H1 (cell line): ENCODE measurements around the gene ZNF618. TPM values are rescaled to one million over a fixed set of nuclear protein-coding genes. Genes with fewer than 3 reads are reported as not detected.

Experiments used
- JUN ChIP-seq: IDR thresholded peaks from 2 replicates; pipeline ENCODE4 v1.6.1; 2011; ENCODE audit warnings: low read depth, mild to moderate bottlenecking, improper control_type of control experiment, low read length
- POU5F1 ChIP-seq: IDR thresholded peaks from 2 replicates; pipeline ENCODE4 v1.6.1; 2011; ENCODE audit warnings: low read depth, mild to moderate bottlenecking, low read length, moderate library complexity
- polyA plus RNA-seq, 7 experiments: library from polyadenylated mRNA; depleted of rRNA in 3 of 7; stranded (reverse) in 5 of 7; unstranded in 2 of 7; fragments of >200 nt in 5 of 7; fragments of 200-250 nt in 2 of 7; gene quantifications; 1 replicate in 5 of 7; 2 replicates in 1 of 7; 4 replicates in 1 of 7; pipeline versions ENCODE4 v1.2.1 to v1.2.3, GENCODE V29; 2011 to 2013; ENCODE audit warnings: missing spikeins in 2 of 7, mixed read lengths in 2 of 7
- total RNA-seq: library from RNA; stranded (reverse); fragmentation: NEBNext Ultra II Directional; extraction: Animal tissue kit (Norgen Biotek cat#: 25700); gene quantifications from 2 replicates; pipeline ENCODE4 v1.2.1, GENCODE V29; 2021

The ZNF618 gene
- total and polyA plus RNA-seq, 2 of the 8 experiments (the other 6 are each of a cell fraction or from before 2014, with no cell fraction given), result 9.6 to 28.5 TPM

DNA sequence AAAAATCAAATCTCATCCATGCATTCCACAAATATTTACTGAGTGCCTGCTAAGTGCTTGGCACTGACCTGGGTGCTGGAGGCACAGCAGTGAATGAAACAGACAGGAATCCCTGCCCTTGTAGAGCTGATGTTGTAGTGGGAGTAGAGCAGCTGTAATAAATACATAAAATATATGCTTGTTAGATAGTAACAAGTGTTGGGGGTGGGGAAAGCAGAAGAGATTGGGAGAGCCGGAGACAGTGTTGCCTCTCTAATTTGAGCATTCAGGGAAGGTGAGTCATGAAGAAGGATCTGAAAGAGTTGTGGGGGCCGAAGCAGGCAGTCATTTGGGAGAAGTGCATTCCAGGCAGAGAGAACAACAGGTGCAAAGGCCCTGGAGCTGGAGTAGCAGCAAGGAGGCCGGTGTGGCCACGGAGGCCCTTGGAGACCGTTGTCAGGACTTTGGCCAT lies 97.9 kb downstream of the ZNF618 start (continued):
- TF ChIP-seq JUN (no peak), POU5F1 (no peak)
- TF ChIP-seq, all 59 proteins: peak for 0
